ENCODE results near the gene DPP6.

- TF ChIP-seq CTCF (IDR thresholded peaks at IDR 0.05) (no peak), POLR2AphosphoS5 (IDR thresholded peaks at IDR 0.05; ENCODE audit: low read depth, low read length) (no peak), FOXM1 (IDR thresholded peaks at IDR 0.05; ENCODE audit: low read depth) (no peak), NRF1 (IDR thresholded peaks at IDR 0.05; ENCODE audit: low read depth, low read length) (no peak), YY1 (IDR thresholded peaks at IDR 0.05; ENCODE audit: low read depth) (no peak), RAD21 (IDR thresholded peaks at IDR 0.05; ENCODE audit: low read length) (no peak), RCOR1 (IDR thresholded peaks at IDR 0.05; ENCODE audit: low read length) (no peak), TAF1 (IDR thresholded peaks at IDR 0.05; ENCODE audit: borderline replicate concordance, low read depth, low read length) (no peak), GABPA (IDR thresholded peaks at IDR 0.05; ENCODE audit: low read depth) (no peak), MAX (IDR thresholded peaks at IDR 0.05; ENCODE audit: low read depth) (no peak)
Observed at GRCh38 chr7:154431045-154431444, 378.8 kb downstream of the DPP6 start.
